Activated T-cell treated with anti-CD3 and anti-CD28 coated beads for 24 hours (primary cell): Measurements from ENCODE around the gene TMCO1.
"Not testable (repeated sequence)": the region's sequence is repeated elsewhere in the genome, so short reads cannot be mapped to it uniquely, and the experiment has no call there.

Source experiments
- DNase-seq: peaks from one replicate; pipeline ENCODE4 v3.0.0-alpha.2; 2020; ENCODE audit warnings: low read depth

TMCO1 gene

GRCh38 chr1:165747632-165748447 lies 20.8 kb downstream of the TMCO1 start:
- no peak for DNase-seq

GRCh38 chr1:165744913-165745312 lies 23.8 kb downstream of the TMCO1 start:
- DNase-seq: not testable (repeated sequence)

GRCh38 chr1:165742194-165742593 lies 26.5 kb downstream of the TMCO1 start:
- no peak for DNase-seq

GRCh38 chr1:165738794-165739193 lies 29.9 kb downstream of the TMCO1 start:
- no peak for DNase-seq

- no peak for DNase-seq
Observed at GRCh38 chr1:165737196-165737595, 31.5 kb downstream of the TMCO1 start.

- DNase-seq: no peak
Observed at GRCh38 chr1:165734906-165735305, 33.8 kb downstream of the TMCO1 start.

- DNase-seq: no peak
Observed at GRCh38 chr1:165726841-165727240, 41.8 kb downstream of the TMCO1 start.

- no peak for DNase-seq
Observed at GRCh38 chr1:165726169-165726568, 42.5 kb downstream of the TMCO1 start.

- DNase-seq: no peak
Observed at GRCh38 chr1:165717918-165718515, 50.7 kb downstream of the TMCO1 start.

- DNase-seq: not testable (repeated sequence)
Observed at GRCh38 chr1:165716265-165717051, 52.2 kb downstream of the TMCO1 start.

- DNase-seq: no peak
Observed at GRCh38 chr1:165712764-165713163, 55.9 kb downstream of the TMCO1 start.

- no peak for DNase-seq
Observed at GRCh38 chr1:165707984-165708706, 60.5 kb downstream of the TMCO1 start.

GRCh38 chr1:165703648-165704047 lies 65.0 kb downstream of the TMCO1 start:
- DNase-seq: no peak

- not testable (repeated sequence) for DNase-seq
Observed at GRCh38 chr1:165701922-165702321, 66.7 kb downstream of the TMCO1 start.

- no peak for DNase-seq
Observed at GRCh38 chr1:165699577-165699976, 69.1 kb downstream of the TMCO1 start.

GRCh38 chr1:165698761-165699052 lies 70.0 kb downstream of the TMCO1 start:
- no peak for DNase-seq

- DNase-seq: peak; percentile 86
Observed at GRCh38 chr1:165697881-165698760, 70.5 kb downstream of the TMCO1 start, which contains the start of gene ALDH9A1. ALDH9A1 (minus strand) TSS chr1:165698562; CDS start chr1:165698558, 4 bp downstream.

GRCh38 chr1:165697491-165697880 lies 71.2 kb downstream of the TMCO1 start:
- no peak for DNase-seq

GRCh38 chr1:165696625-165697100 lies 72.0 kb downstream of the TMCO1 start:
- DNase-seq: no peak

GRCh38 chr1:165695031-165695430 lies 73.6 kb downstream of the TMCO1 start:
- no peak for DNase-seq

GRCh38 chr1:165688046-165688445 lies 80.6 kb downstream of the TMCO1 start:
- no peak for DNase-seq
